Measurements from ENCODE around the gene PNMA6E.

- no peak for TF ChIP-seq CTCF (IDR thresholded peaks at IDR 0.05; ENCODE audit: poor library complexity, severe bottlenecking)
- no peak for TF ChIP-seq RAD21 (conservative IDR thresholded peaks at IDR 0.05)
- no peak for TF ChIP-seq SMC3 (conservative IDR thresholded peaks at IDR 0.05; ENCODE audit: poor library complexity)
- no peak for TF ChIP-seq MXI1 (conservative IDR thresholded peaks at IDR 0.05; ENCODE audit: poor library complexity, severe bottlenecking)
- no peak for TF ChIP-seq EZH2 (IDR thresholded peaks at IDR 0.05; ENCODE audit: borderline replicate concordance, insufficient read depth, low read length, poor library complexity, severe bottlenecking)
- TF ChIP-seq POLR2AphosphoS5 (IDR thresholded peaks at IDR 0.05), result no peak
- no peak for TF ChIP-seq TAF1 (IDR thresholded peaks at IDR 0.05; ENCODE audit: low read depth)
Measured at GRCh38 chrX:153398275-153398960, 2.7 kb downstream of the PNMA6E start.
